ENCODE data around the gene LEMD1.

Gene LEMD1

GRCh38 chr1:205356440-205357139, 65.3 kb downstream of the LEMD1 start, which contains the start of gene KLHDC8A:
Gene KLHDC8A, minus strand, starts transcription at chr1:205356922. Its CDS starts 13,318 bp downstream, at chr1:205343604.
- 85% methylated on average over 9 of the region's 20 CpGs for WGBS (ENCODE audit: insufficient coverage)
- H3K4me3 ChIP-seq (ENCODE audit: control insufficient read depth in 1 of 7, extremely low read depth in 1 of 7, insufficient read depth in 4 of 7, low read depth in 2 of 7, low read length in 6 of 7), result no peak within 1 kb of the TSS

DNA sequence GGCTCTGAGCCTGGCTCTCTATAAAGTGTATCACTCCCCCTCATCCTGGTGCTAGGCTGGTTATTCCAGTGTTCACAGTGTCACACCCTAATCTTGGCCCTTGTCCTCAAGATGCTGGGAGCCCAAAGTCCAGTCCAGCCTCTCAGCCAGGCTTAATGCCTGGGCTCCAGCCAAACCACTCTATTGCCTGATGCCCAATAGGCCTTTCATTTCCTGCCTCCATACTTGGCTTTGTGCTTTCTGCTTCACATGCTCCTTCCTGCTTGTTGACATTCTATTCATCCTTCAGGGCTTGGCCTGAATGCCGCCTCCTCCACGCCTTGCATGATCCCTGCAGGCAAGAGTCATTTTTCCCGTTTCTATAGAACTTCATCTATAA, 66.8 kb downstream of the LEMD1 start:
- Histone ChIP-seq H3K9me3 (ENCODE audit: control extremely low read depth in 1 of 5, control insufficient read depth in 4 of 5, insufficient read depth in 2 of 5, low read depth in 1 of 5, low read length in 4 of 5) (no peaks in the 10 kb centered on the region), H3K27me3 (replicated peaks in 2 of 5; ENCODE audit: control insufficient read depth in 4 of 5, insufficient read depth in 5 of 5, low read length in 4 of 5) (peaks cover 0 to 17% (median under 1%) of the 10 kb centered on the region in 5 experiments), H3K27ac (ENCODE audit: insufficient read depth in 1 of 2, low read depth in 1 of 2, low read length in 2 of 2, poor library complexity in 1 of 2, severe bottlenecking in 2 of 2) (no peak overlapping the region), H3K4me1 (ENCODE audit: control extremely low read depth in 1 of 4, control insufficient read depth in 4 of 4, insufficient read depth in 4 of 4, low read length in 3 of 4) (no peaks in the 10 kb centered on the region), H3K4me3 (ENCODE audit: control insufficient read depth in 1 of 7, extremely low read depth in 1 of 7, insufficient read depth in 4 of 7, low read depth in 2 of 7, low read length in 6 of 7) (no peak overlapping the region), H3K36me3 (ENCODE audit: control insufficient read depth in 4 of 4, insufficient read depth in 4 of 4, low read length in 3 of 4) (no peaks in the 10 kb centered on the region)
- ChIA-PET POLR2A (no interaction called here), CTCF (interaction anchor here (1.1 to 2.7 kb wide), 12 partner anchors 15 to 169 kb away, joined by 3 to 27 read pairs (median 5); no protein-coding TSS in a partner anchor)
- WGBS (ENCODE audit: insufficient coverage), result 100% methylated on average over 3 of the region's 3 CpGs
- no peak for DNase-seq

More at GRCh38 chr1:205356440-205357139, 65.3 kb downstream of the LEMD1 start, which contains the start of gene KLHDC8A:
- Histone ChIP-seq H3K27ac (ENCODE audit: insufficient read depth in 1 of 2, low read depth in 1 of 2, low read length in 2 of 2, poor library complexity in 1 of 2, severe bottlenecking in 2 of 2) (no peak within 1 kb of the TSS), H3K36me3 (ENCODE audit: control insufficient read depth in 4 of 4, insufficient read depth in 4 of 4, low read length in 3 of 4) (no peaks in the 10 kb centered on the region), H3K9me3 (ENCODE audit: control extremely low read depth in 1 of 5, control insufficient read depth in 4 of 5, insufficient read depth in 2 of 5, low read depth in 1 of 5, low read length in 4 of 5) (no peaks in the 10 kb centered on the region), H3K4me1 (ENCODE audit: control extremely low read depth in 1 of 4, control insufficient read depth in 4 of 4, insufficient read depth in 4 of 4, low read length in 3 of 4) (no peaks in the 10 kb centered on the region), H3K27me3 (replicated peaks in 2 of 5; ENCODE audit: control insufficient read depth in 4 of 5, insufficient read depth in 5 of 5, low read length in 4 of 5) (peaks cover 0 to 21% (median 4%) of the 10 kb centered on the region in 5 experiments)
- DNase-seq, result no peak
- ChIA-PET POLR2A (no interaction called here), CTCF (interaction anchor here (0.6 to 2.0 kb wide), 14 partner anchors 9 to 344 kb away, joined by 3 to 7 read pairs (median 4); no protein-coding TSS in a partner anchor)

DNA sequence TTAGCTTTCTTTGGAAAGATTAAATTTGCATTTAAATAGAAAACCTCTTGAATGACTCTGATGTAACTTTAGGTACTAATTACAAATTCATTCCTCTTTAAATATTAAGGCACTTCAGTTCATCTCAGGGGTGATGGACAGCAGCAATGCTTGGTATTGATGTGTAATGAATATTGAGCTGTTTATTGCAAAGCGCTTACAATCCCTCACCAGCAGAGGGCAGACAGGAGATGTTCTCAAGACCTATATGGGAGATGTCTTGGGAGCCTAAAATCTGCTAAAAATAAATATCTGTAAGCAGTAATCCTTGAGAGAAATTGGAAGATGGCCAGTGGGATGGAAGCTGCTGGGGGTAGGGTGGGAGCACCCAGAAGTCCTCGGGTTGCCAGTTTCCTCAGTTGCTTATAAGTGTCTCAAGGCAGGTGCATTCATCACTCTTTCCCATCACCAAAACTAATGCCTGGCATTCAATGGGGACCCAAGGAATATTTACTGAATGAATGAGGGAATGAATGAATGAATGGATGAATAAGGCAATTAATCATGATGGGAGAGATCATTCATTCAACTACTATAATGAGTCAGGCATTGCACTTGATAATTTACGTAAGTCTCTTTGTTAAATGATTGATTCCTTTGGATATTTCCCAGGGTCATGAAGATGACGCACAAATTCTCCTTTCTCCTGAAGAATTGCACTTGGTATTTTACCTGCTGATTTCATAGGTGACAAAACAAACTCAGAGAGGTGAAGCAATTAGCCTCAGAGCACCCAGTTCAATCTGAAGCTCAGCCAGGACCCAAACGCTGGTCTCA, 67.4 kb downstream of the LEMD1 start:
- ChIA-PET CTCF (interaction anchor here (0.7 to 2.7 kb wide), 26 partner anchors 9 to 219 kb away, joined by 3 to 27 read pairs (median 5); no protein-coding TSS in a partner anchor), POLR2A (no interaction called here)

DNA sequence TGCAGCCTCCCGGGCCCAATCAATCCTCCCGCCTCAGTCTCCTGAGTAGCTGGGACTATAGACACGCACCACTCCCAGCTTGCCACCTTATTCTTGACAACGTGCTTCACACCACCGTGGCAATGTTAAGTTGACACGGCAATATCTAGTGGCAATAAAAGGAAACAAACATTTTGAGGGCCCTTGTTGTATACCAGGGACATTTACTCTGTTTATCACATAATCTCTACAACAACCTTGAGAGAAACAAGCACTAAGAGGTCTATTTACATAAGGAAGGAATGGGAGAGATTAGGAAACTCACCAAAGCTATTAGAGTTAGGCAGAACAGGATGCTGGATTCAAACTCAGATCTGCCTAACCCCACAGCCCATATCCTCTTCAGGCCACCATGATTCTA, 68.2 kb downstream of the LEMD1 start:
- no peak for DNase-seq
- Histone ChIP-seq H3K9me3 (ENCODE audit: control extremely low read depth in 1 of 5, control insufficient read depth in 4 of 5, insufficient read depth in 2 of 5, low read depth in 1 of 5, low read length in 4 of 5) (no peaks in the 10 kb centered on the region), H3K27ac (ENCODE audit: insufficient read depth in 1 of 2, low read depth in 1 of 2, low read length in 2 of 2, poor library complexity in 1 of 2, severe bottlenecking in 2 of 2) (no peak overlapping the region), H3K4me1 (ENCODE audit: control extremely low read depth in 1 of 4, control insufficient read depth in 4 of 4, insufficient read depth in 4 of 4, low read length in 3 of 4) (peaks cover 0 to 4% (median under 1%) of the 10 kb centered on the region in 4 experiments), H3K4me3 (ENCODE audit: control insufficient read depth in 1 of 7, extremely low read depth in 1 of 7, insufficient read depth in 4 of 7, low read depth in 2 of 7, low read length in 6 of 7) (no peak overlapping the region), H3K27me3 (replicated peaks in 2 of 5; ENCODE audit: control insufficient read depth in 4 of 5, insufficient read depth in 5 of 5, low read length in 4 of 5) (peaks cover 0 to 13% (median under 1%) of the 10 kb centered on the region in 5 experiments), H3K36me3 (ENCODE audit: control insufficient read depth in 4 of 4, insufficient read depth in 4 of 4, low read length in 3 of 4) (no peaks in the 10 kb centered on the region)
- 100% methylated on average over 3 of the region's 6 CpGs for WGBS (ENCODE audit: insufficient coverage)
- ChIA-PET CTCF (interaction anchor here (0.7 to 2.7 kb wide), 22 partner anchors 9 to 219 kb away, joined by 3 to 27 read pairs (median 4); no protein-coding TSS in a partner anchor), POLR2A (no interaction called here)

More for the DNA sequence above, 67.4 kb downstream of the LEMD1 start:
- Histone ChIP-seq H3K4me1 (ENCODE audit: control extremely low read depth in 1 of 4, control insufficient read depth in 4 of 4, insufficient read depth in 4 of 4, low read length in 3 of 4) (no peaks in the 10 kb centered on the region), H3K4me3 (ENCODE audit: control insufficient read depth in 1 of 7, extremely low read depth in 1 of 7, insufficient read depth in 4 of 7, low read depth in 2 of 7, low read length in 6 of 7) (no peak overlapping the region), H3K27me3 (replicated peaks in 2 of 5; ENCODE audit: control insufficient read depth in 4 of 5, insufficient read depth in 5 of 5, low read length in 4 of 5) (peaks cover 0 to 13% (median 2%) of the 10 kb centered on the region in 5 experiments), H3K9me3 (ENCODE audit: control extremely low read depth in 1 of 5, control insufficient read depth in 4 of 5, insufficient read depth in 2 of 5, low read depth in 1 of 5, low read length in 4 of 5) (no peaks in the 10 kb centered on the region), H3K27ac (ENCODE audit: insufficient read depth in 1 of 2, low read depth in 1 of 2, low read length in 2 of 2, poor library complexity in 1 of 2, severe bottlenecking in 2 of 2) (no peak overlapping the region), H3K36me3 (ENCODE audit: control insufficient read depth in 4 of 4, insufficient read depth in 4 of 4, low read length in 3 of 4) (no peaks in the 10 kb centered on the region)
- DNase-seq, result peak; percentile 68 to 85 (median 78)
- WGBS (ENCODE audit: insufficient coverage), result 40% methylated on average over 3 of the region's 5 CpGs

- H3K27me3 ChIP-seq (replicated peaks in 2 of 5; ENCODE audit: control insufficient read depth in 4 of 5, insufficient read depth in 5 of 5, low read length in 4 of 5), result peaks cover 0 to 13% (median 0%) of the 10 kb centered on the region in 5 experiments
- ChIA-PET CTCF (interaction anchor here (1.2 to 2.7 kb wide), 11 partner anchors 13 to 220 kb away, joined by 3 to 27 read pairs (median 4); no protein-coding TSS in a partner anchor), POLR2A (no interaction called here)
- H3K4me1 ChIP-seq (ENCODE audit: control extremely low read depth in 1 of 4, control insufficient read depth in 4 of 4, insufficient read depth in 4 of 4, low read length in 3 of 4), result peaks cover 0 to 4% (median under 1%) of the 10 kb centered on the region in 4 experiments
- no peaks in the 10 kb centered on the region for H3K9me3 ChIP-seq (ENCODE audit: control extremely low read depth in 1 of 5, control insufficient read depth in 4 of 5, insufficient read depth in 2 of 5, low read depth in 1 of 5, low read length in 4 of 5)
- no peak for DNase-seq
- H3K4me3 ChIP-seq (ENCODE audit: control insufficient read depth in 1 of 7, extremely low read depth in 1 of 7, insufficient read depth in 4 of 7, low read depth in 2 of 7, low read length in 6 of 7), result no peak overlapping the region
- H3K27ac ChIP-seq (ENCODE audit: insufficient read depth in 1 of 2, low read depth in 1 of 2, low read length in 2 of 2, poor library complexity in 1 of 2, severe bottlenecking in 2 of 2), result no peak overlapping the region
- H3K36me3 ChIP-seq (ENCODE audit: control insufficient read depth in 4 of 4, insufficient read depth in 4 of 4, low read length in 3 of 4), result no peaks in the 10 kb centered on the region
- 100% methylated on average over 4 of the region's 4 CpGs for WGBS (ENCODE audit: insufficient coverage)
Measured at GRCh38 chr1:205353191-205353590, 68.7 kb downstream of the LEMD1 start.

GRCh38 chr1:205351984-205352713, 69.7 kb downstream of the LEMD1 start:
- POLR2A ChIA-PET, result no interaction called here
- Histone ChIP-seq H3K4me3 (ENCODE audit: control insufficient read depth in 1 of 7, extremely low read depth in 1 of 7, insufficient read depth in 4 of 7, low read depth in 2 of 7, low read length in 6 of 7) (no peak overlapping the region), H3K36me3 (ENCODE audit: control insufficient read depth in 4 of 4, insufficient read depth in 4 of 4, low read length in 3 of 4) (no peaks in the 10 kb centered on the region), H3K27me3 (replicated peaks in 2 of 5; ENCODE audit: control insufficient read depth in 4 of 5, insufficient read depth in 5 of 5, low read length in 4 of 5) (peaks cover 0 to 13% (median 0%) of the 10 kb centered on the region in 5 experiments), H3K9me3 (ENCODE audit: control extremely low read depth in 1 of 5, control insufficient read depth in 4 of 5, insufficient read depth in 2 of 5, low read depth in 1 of 5, low read length in 4 of 5) (no peaks in the 10 kb centered on the region), H3K27ac (ENCODE audit: insufficient read depth in 1 of 2, low read depth in 1 of 2, low read length in 2 of 2, poor library complexity in 1 of 2, severe bottlenecking in 2 of 2) (no peak overlapping the region), H3K4me1 (ENCODE audit: control extremely low read depth in 1 of 4, control insufficient read depth in 4 of 4, insufficient read depth in 4 of 4, low read length in 3 of 4) (peaks cover 0 to 4% (median under 1%) of the 10 kb centered on the region in 4 experiments)
- CTCF ChIA-PET, result interaction anchor here (0.8 to 4.0 kb wide), 5 partner anchors 15 to 171 kb away, joined by 3 to 33 read pairs (median 12); no protein-coding TSS in a partner anchor
- no peak for DNase-seq
- WGBS (ENCODE audit: insufficient coverage), result 95% methylated on average over 10 of the region's 11 CpGs

Data from common myeloid progenitor, CD34-positive (primary cell).